Measurements from ENCODE around the gene CEP89.
"Not testable (repeated sequence)": the region's sequence is repeated elsewhere in the genome, so short reads cannot be mapped to it uniquely, and the experiment has no call there.

DNA sequence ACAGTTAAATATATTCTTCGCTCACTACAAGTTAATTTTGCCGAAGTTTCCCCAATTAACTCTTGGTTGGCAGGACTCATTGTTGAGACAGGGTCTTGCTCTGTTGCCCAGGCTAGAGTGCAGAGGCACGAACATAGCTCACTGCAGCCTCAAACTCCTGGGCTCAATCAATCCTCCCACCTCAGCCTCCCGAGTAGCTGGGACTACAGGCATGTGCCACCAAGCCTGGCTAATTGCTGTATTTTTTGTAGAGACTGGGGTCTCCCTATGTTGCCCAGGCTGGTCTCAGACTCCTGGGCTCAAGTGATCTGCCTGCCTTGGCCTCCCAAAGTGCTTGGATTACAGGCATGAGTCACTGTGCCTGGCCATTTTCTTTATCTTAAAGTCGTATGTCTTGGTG is 86.5 kb downstream of the CEP89 start:
- TF ChIP-seq, protein P1, sequence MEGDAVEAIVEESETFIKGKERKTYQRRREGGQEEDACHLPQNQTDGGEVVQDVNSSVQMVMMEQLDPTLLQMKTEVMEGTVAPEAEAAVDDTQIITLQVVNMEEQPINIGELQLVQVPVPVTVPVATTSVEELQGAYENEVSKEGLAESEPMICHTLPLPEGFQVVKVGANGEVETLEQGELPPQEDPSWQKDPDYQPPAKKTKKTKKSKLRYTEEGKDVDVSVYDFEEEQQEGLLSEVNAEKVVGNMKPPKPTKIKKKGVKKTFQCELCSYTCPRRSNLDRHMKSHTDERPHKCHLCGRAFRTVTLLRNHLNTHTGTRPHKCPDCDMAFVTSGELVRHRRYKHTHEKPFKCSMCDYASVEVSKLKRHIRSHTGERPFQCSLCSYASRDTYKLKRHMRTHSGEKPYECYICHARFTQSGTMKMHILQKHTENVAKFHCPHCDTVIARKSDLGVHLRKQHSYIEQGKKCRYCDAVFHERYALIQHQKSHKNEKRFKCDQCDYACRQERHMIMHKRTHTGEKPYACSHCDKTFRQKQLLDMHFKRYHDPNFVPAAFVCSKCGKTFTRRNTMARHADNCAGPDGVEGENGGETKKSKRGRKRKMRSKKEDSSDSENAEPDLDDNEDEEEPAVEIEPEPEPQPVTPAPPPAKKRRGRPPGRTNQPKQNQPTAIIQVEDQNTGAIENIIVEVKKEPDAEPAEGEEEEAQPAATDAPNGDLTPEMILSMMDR (IDR thresholded peaks at IDR 0.05; ENCODE audit: low read length) = not testable (repeated sequence)
- TF ChIP-seq EZH2 (optimal IDR thresholded peaks at IDR 0.05; ENCODE audit: low read depth, low read length); EZH2phosphoT487 (IDR thresholded peaks at IDR 0.05; ENCODE audit: low read length): not testable (repeated sequence)
